ENCODE data around the gene KLF3. TPM values are rescaled to one million over a fixed set of nuclear protein-coding genes. Genes with fewer than 3 reads are reported as not detected.
A peak's percentile ranks its signal among the peaks of the same experiment; 100 is the strongest.

Gene KLF3
- total RNA-seq, 1 experiment from 2014 or later: 16.8 TPM

DNA sequence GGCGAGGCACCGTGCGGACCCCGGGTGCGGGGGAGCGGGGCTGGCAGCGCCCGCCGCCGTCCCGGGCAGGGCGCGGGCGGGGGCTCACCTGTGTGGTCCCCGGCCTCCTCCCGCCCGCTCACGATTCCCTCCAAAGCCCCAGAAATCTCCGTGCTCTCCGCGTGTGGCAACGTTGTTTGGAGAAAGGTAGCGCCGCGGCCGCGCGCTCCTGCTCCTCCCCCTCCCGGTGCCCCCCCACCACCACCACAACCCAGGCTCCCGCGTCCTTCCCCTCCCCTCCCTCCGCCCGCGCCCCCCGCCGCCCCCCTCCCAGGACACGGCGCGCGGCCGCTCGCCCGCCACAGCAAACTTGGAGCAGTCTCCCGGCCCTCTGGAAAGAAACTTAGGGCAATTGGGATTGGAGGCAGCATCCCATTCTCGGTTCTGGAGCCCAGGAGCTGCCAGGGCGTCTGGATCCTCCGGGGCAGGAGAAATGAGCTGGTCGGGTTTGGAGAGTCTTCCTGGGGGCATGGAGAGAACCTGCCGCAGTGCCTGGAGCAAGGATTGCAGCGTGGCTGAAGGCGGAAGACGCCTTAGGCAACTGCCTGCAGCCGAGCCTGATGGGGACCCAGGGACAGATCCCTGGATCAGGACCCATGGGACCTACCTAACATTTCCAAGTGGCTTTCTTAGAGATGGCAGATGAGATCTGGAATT, 855 bp downstream of the KLF3 start (continued):
- TF ChIP-seq, protein P1, sequence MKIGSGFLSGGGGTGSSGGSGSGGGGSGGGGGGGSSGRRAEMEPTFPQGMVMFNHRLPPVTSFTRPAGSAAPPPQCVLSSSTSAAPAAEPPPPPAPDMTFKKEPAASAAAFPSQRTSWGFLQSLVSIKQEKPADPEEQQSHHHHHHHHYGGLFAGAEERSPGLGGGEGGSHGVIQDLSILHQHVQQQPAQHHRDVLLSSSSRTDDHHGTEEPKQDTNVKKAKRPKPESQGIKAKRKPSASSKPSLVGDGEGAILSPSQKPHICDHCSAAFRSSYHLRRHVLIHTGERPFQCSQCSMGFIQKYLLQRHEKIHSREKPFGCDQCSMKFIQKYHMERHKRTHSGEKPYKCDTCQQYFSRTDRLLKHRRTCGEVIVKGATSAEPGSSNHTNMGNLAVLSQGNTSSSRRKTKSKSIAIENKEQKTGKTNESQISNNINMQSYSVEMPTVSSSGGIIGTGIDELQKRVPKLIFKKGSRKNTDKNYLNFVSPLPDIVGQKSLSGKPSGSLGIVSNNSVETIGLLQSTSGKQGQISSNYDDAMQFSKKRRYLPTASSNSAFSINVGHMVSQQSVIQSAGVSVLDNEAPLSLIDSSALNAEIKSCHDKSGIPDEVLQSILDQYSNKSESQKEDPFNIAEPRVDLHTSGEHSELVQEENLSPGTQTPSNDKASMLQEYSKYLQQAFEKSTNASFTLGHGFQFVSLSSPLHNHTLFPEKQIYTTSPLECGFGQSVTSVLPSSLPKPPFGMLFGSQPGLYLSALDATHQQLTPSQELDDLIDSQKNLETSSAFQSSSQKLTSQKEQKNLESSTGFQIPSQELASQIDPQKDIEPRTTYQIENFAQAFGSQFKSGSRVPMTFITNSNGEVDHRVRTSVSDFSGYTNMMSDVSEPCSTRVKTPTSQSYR (CRISPR knock-in tag; IDR thresholded peaks at IDR 0.05): no peak
- TF ChIP-seq, protein P2, sequence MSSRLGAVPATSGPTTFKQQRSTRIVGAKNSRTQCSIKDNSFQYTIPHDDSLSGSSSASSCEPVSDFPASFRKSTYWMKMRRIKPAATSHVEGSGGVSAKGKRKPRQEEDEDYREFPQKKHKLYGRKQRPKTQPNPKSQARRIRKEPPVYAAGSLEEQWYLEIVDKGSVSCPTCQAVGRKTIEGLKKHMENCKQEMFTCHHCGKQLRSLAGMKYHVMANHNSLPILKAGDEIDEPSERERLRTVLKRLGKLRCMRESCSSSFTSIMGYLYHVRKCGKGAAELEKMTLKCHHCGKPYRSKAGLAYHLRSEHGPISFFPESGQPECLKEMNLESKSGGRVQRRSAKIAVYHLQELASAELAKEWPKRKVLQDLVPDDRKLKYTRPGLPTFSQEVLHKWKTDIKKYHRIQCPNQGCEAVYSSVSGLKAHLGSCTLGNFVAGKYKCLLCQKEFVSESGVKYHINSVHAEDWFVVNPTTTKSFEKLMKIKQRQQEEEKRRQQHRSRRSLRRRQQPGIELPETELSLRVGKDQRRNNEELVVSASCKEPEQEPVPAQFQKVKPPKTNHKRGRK (CRISPR knock-in tag; IDR thresholded peaks at IDR 0.05; ENCODE audit: borderline replicate concordance): no peak
- TF ChIP-seq, protein P3, sequence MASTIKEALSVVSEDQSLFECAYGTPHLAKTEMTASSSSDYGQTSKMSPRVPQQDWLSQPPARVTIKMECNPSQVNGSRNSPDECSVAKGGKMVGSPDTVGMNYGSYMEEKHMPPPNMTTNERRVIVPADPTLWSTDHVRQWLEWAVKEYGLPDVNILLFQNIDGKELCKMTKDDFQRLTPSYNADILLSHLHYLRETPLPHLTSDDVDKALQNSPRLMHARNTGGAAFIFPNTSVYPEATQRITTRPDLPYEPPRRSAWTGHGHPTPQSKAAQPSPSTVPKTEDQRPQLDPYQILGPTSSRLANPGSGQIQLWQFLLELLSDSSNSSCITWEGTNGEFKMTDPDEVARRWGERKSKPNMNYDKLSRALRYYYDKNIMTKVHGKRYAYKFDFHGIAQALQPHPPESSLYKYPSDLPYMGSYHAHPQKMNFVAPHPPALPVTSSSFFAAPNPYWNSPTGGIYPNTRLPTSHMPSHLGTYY (CRISPR knock-in tag; IDR thresholded peaks at IDR 0.05): no peak
- no peak for TF ChIP-seq TEAD1 (CRISPR knock-in tag; IDR thresholded peaks at IDR 0.05)
- TF ChIP-seq EMX1 (CRISPR knock-in tag; IDR thresholded peaks at IDR 0.05): no peak
- TF ChIP-seq TP53 (CRISPR knock-in tag; IDR thresholded peaks at IDR 0.05): no peak
- TF ChIP-seq, protein P4, sequence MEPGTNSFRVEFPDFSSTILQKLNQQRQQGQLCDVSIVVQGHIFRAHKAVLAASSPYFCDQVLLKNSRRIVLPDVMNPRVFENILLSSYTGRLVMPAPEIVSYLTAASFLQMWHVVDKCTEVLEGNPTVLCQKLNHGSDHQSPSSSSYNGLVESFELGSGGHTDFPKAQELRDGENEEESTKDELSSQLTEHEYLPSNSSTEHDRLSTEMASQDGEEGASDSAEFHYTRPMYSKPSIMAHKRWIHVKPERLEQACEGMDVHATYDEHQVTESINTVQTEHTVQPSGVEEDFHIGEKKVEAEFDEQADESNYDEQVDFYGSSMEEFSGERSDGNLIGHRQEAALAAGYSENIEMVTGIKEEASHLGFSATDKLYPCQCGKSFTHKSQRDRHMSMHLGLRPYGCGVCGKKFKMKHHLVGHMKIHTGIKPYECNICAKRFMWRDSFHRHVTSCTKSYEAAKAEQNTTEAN (CRISPR knock-in tag; IDR thresholded peaks at IDR 0.05): no peak

DNA sequence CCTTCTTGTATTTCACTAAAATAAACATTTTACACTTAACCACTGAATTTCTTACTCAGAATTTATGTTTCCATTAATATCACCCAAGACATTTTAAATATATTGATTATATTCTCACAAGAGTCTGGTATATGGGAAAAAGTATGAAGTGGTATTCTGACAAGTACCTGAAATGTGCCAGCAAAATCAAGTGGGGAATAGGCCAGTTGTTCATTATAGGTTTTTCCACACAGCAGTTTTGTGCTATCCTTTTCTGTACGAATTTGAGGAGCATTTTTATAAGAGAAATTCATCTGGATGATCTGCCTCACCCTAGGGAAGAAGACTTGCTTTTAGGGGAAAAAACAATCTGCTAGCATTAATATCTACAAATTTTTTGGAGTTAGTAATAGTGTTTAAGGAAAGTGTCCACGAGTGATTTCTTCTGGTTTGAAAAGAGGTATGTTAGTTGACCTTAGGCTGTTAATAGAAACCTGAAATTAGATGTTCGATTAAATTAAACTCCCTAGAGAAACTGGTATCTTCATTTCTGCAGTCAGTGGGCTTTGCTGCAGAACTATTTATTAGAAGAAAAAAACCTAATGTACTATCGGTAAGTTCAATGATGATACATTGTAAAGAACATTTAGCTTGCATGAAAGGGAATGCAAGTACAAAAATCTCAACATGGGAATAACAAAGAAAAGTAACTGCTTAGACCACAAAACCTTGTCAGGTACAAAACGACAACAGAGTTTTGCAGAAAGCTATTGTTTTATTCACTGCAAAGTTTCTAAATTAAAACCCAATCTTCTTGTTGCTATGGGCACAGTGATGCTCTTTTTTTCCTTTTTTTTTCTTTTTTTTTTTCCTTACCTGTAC, 1.8 kb downstream of the KLF3 start:
- no peaks in the 10 kb centered on the region for H3K36me3 Mint-ChIP-seq
- ATAC-seq (no peak), DNase-seq (ENCODE audit: low spot score) (no peak)
- H3K4me3 Mint-ChIP-seq: peak overlapping the region; percentile 89
- CTCF ChIA-PET: interaction anchor here (1.4 to 4.8 kb wide), 3 partner anchors 9 to 597 kb away, joined by 6 to 27 read pairs (median 8); no protein-coding TSS in a partner anchor
- peaks cover 2% of the 10 kb centered on the region; the same call in 1 of the 2 replicates for H3K9me3 Mint-ChIP-seq
- TF ChIP-seq FOXK1 (CRISPR knock-in tag; IDR thresholded peaks at IDR 0.05): no peak
- TF ChIP-seq NR2C2 (CRISPR knock-in tag; IDR thresholded peaks at IDR 0.05): no peak
- TF ChIP-seq, protein P5, sequence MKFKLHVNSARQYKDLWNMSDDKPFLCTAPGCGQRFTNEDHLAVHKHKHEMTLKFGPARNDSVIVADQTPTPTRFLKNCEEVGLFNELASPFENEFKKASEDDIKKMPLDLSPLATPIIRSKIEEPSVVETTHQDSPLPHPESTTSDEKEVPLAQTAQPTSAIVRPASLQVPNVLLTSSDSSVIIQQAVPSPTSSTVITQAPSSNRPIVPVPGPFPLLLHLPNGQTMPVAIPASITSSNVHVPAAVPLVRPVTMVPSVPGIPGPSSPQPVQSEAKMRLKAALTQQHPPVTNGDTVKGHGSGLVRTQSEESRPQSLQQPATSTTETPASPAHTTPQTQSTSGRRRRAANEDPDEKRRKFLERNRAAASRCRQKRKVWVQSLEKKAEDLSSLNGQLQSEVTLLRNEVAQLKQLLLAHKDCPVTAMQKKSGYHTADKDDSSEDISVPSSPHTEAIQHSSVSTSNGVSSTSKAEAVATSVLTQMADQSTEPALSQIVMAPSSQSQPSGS (CRISPR knock-in tag; IDR thresholded peaks at IDR 0.05; ENCODE audit: borderline replicate concordance, low read depth): no peak
- peaks cover 61% of the 10 kb centered on the region for H3K4me1 Mint-ChIP-seq
- POLR2A ChIA-PET: interaction anchor here (0.7 to 1.6 kb wide), 2 partner anchors 9 to 168 kb away, joined by 3 to 4 read pairs; no protein-coding TSS in a partner anchor
- H3K27me3 Mint-ChIP-seq (ENCODE audit: low read depth): peaks cover 29% of the 10 kb centered on the region
- peak overlapping the region; percentile 99 for H3K27ac Mint-ChIP-seq

DNA sequence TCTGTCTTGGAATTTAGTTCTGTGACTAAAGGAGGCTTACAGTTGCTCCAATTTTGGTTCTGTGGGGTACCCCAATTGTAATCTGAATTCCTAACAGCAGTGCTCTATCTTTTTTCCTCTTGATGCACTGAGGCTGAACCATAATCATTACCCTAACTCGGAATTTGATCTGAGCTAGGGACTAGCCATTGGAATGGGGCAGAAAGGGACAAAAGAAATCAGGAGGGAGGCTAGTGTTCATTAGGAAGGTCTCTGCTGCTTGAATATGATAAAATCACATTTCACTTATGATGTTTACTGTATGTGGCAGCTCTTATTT, 2.7 kb downstream of the KLF3 start:
- Mint-ChIP-seq H3K4me1 (peaks cover 70% of the 10 kb centered on the region), H3K4me3 (peak overlapping the region; percentile 89), H3K36me3 (no peaks in the 10 kb centered on the region), H3K9me3 (no peaks in the 10 kb centered on the region), H3K27ac (peak overlapping the region; percentile 99), H3K27me3 (ENCODE audit: low read depth) (peaks cover 19% of the 10 kb centered on the region)
- DNase-seq (ENCODE audit: low spot score) (no peak), ATAC-seq (peak; percentile 15)
- CTCF ChIA-PET: interaction anchor here (1.0 to 4.8 kb wide), 7 partner anchors 9 to 598 kb away, joined by 4 to 27 read pairs (median 7); no protein-coding TSS in a partner anchor
- POLR2A ChIA-PET: interaction anchor here (0.6 to 1.6 kb wide), 7 partner anchors 169 to 598 kb away, joined by 3 to 6 read pairs (median 4); no protein-coding TSS in a partner anchor
- TF ChIP-seq, protein P6, sequence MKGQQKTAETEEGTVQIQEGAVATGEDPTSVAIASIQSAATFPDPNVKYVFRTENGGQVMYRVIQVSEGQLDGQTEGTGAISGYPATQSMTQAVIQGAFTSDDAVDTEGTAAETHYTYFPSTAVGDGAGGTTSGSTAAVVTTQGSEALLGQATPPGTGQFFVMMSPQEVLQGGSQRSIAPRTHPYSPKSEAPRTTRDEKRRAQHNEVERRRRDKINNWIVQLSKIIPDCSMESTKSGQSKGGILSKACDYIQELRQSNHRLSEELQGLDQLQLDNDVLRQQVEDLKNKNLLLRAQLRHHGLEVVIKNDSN (CRISPR knock-in tag; IDR thresholded peaks at IDR 0.05): no peak
- TF ChIP-seq, protein P7, sequence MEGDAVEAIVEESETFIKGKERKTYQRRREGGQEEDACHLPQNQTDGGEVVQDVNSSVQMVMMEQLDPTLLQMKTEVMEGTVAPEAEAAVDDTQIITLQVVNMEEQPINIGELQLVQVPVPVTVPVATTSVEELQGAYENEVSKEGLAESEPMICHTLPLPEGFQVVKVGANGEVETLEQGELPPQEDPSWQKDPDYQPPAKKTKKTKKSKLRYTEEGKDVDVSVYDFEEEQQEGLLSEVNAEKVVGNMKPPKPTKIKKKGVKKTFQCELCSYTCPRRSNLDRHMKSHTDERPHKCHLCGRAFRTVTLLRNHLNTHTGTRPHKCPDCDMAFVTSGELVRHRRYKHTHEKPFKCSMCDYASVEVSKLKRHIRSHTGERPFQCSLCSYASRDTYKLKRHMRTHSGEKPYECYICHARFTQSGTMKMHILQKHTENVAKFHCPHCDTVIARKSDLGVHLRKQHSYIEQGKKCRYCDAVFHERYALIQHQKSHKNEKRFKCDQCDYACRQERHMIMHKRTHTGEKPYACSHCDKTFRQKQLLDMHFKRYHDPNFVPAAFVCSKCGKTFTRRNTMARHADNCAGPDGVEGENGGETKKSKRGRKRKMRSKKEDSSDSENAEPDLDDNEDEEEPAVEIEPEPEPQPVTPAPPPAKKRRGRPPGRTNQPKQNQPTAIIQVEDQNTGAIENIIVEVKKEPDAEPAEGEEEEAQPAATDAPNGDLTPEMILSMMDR (IDR thresholded peaks at IDR 0.05): no peak
- TF ChIP-seq, protein P8, sequence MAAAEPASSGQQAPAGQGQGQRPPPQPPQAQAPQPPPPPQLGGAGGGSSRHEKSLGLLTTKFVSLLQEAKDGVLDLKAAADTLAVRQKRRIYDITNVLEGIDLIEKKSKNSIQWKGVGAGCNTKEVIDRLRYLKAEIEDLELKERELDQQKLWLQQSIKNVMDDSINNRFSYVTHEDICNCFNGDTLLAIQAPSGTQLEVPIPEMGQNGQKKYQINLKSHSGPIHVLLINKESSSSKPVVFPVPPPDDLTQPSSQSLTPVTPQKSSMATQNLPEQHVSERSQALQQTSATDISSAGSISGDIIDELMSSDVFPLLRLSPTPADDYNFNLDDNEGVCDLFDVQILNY (CRISPR knock-in tag; IDR thresholded peaks at IDR 0.05): no peak
- TF ChIP-seq, protein P3 (CRISPR knock-in tag; IDR thresholded peaks at IDR 0.05): no peak
- TF ChIP-seq EMX1 (CRISPR knock-in tag; IDR thresholded peaks at IDR 0.05): no peak

All from WTC11 (cell line).